ENCODE data around the gene EBF3. TPM values are rescaled to one million over a fixed set of nuclear protein-coding genes. Genes with fewer than 3 reads are reported as not detected.

EBF3 gene
- total RNA-seq, 1 donor from 2014 or later = 1.8 TPM

- no peak for DNase-seq (ENCODE audit: low spot score)
Observed at GRCh38 chr10:129945526-129945925, 18.5 kb downstream of the EBF3 start.

- DNase-seq (ENCODE audit: low spot score) = no peak
Observed at GRCh38 chr10:129945064-129945463, 19.0 kb downstream of the EBF3 start.

GRCh38 chr10:129944456-129944855 lies 19.6 kb downstream of the EBF3 start:
- no peak for DNase-seq (ENCODE audit: low spot score)

DNA sequence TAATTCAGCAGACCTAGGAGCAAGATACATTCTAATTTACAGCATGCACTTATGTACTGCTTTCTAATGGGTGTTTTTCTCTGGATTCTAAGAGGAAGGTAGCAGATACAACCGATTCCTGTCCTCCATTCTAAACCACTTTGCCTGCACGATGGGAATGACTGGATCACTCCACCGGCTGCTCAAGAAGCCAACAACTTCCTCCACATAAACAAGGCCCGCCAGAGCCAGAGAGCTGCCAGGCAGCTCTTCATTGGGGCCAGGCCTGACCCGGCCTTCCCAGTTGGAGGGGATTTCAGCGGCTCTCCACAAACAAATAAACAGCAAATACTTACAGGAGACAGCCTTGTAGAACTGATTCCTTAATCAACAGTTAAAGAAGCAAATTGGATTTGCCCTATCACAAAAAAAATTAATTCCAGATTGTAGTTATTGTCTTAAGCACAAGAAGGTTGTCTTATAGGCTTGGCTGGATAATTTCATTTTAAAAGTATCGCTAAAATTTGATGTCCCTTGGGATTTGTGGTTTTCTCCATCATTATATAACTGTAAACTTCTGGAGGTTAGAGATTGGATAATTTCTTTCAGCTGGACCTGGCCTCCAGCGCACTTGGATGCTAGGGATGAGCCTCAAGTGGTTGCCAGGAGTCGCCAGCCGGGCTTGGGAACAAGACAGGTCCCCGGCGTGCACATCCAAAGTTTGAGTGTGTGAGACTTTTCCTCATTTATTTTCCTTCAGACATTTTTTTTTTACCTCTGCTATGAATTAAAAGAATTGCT lies 20.9 kb downstream of the EBF3 start:
- DNase-seq (ENCODE audit: low spot score) = no peak

- DNase-seq (ENCODE audit: low spot score) = no peak
Observed at GRCh38 chr10:129942391-129942790, 21.7 kb downstream of the EBF3 start.

GRCh38 chr10:129942019-129942277 lies 22.1 kb downstream of the EBF3 start:
- DNase-seq (ENCODE audit: low spot score) = no peak

- no peak for DNase-seq (ENCODE audit: low spot score)
Observed at GRCh38 chr10:129941199-129942018, 22.7 kb downstream of the EBF3 start.

GRCh38 chr10:129940617-129941198 lies 23.4 kb downstream of the EBF3 start:
- no peak for DNase-seq (ENCODE audit: low spot score)

DNA sequence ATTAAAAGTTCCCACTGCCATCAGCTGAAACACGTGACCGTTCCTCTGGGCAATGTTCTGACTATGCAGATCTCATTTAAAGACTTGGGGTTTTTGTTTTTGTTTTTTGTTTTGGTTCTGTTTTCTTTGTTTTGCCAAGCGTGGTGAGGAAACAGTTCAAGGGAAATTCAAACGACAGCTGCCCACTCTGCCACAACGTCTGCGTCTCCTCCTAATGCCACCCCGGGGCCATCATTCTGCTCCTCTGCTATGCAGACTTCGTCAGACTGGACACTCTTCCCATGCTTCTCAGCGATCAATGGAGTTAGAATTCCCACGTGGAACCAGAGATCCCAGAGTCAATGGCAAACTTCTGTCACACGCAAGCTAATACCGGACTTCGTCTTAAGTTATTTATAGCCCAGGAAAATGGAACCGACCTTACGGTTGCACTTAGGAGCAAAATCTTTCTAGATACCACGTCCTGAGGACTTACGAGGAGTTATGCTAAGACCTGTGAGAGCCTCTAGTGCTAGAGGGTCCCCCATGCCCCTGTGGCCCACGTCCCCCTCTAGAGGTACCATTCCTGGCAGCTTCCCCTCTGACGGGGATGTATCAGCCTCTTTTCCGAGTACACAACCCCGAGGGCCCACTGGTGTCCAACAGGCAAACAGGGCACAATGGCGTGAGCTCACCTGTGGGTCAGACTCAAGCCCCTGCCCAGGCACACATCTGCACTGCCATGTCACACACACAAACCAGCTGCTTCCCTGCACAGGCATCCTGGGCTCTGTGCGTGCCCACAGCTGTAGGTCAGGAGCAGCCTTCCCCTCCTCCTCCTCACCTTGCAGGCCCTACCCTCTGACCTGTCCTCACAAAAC lies 24.4 kb downstream of the EBF3 start:
- no peak for DNase-seq (ENCODE audit: low spot score)

DNA sequence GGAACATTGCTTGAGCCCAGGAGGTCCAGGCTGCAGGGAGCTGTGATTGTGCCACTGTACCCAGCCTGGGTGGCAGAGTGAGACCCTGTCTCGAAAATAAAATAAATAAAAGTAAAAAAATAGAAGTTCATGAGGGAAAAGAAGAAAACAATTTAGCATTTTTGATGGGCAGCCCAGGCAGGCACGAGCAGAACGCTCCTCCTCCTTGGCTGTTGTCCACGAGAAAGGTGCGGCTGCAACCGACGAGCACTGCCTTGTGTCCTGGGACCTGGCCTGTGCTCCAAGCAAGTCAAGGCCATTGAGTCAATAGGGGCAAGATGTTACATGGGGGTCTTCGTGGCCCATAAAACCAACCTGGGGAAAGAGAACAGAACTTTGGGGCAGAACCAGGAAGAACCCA lies 25.6 kb downstream of the EBF3 start:
- DNase-seq (ENCODE audit: low spot score) = no peak

- no peak for DNase-seq (ENCODE audit: low spot score)
Observed at GRCh38 chr10:129937351-129937751, 26.7 kb downstream of the EBF3 start.

DNA sequence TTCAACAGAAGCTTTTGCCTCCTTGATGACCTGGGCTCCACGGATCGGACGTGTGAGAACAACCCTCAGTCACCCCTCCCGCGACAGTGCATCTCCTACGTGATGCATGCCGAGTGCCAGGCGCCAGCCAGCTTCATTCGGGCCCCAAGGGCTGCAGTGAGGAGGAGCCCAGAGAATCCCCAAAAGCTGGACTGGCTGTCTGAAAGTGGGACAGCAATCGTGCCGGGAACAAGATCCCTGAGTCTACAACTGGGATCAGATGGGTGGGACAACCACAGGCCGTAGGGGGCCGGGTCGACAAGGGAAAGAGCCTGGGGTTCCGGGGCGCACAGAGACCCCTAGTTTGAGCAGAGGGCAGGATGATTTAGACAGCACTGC lies 27.2 kb downstream of the EBF3 start:
- no peak for DNase-seq (ENCODE audit: low spot score)

DNA sequence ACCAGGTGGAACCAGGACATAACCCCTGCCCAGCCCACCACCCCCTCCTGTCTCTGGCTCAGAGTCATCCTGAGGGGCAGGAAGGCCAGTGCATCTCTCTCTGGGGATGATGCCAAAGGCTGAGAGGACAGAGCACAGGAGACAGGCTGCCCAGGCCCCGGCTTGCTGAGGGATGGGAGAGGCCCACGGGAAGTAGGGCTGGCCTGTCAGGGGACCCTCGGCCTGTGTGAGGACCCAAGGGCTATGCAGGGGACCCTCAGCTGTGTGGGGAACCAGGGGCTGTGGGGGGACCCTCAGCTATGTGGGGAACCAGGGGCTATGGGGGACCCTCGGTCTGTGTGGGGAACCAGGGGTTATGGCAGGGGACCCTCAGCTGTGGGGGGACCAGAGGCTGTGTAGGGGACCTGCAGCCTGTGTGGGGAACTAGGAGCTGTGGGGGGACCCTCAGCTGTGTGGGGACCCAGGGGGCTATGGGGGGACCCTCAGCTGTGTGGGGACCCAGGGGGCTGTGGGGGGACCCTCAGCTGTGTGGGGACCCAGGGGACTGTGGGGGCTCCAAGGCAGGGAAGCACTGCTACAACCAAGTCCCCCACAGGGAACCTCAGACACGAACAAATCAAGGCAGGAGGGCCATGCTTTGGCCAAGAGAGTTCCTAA lies 27.7 kb downstream of the EBF3 start:
- DNase-seq (ENCODE audit: low spot score) = no peak

DNA sequence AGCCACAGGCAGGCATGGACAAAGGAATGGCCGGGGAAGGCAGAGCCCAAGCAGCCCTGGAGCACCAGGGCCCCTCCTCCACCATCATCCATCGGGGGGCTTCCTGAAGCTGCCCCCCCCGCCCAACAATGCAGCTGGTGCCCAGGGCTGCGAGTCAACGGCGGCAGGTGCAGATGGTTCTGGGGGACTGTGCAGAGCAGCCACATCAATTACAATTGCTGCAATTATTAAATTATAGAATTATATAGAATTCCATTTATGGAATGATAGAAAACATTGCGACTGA lies 28.3 kb downstream of the EBF3 start:
- DNase-seq (ENCODE audit: low spot score) = no peak

- no peak for DNase-seq (ENCODE audit: low spot score)
Observed at GRCh38 chr10:129935102-129935866, 28.8 kb downstream of the EBF3 start.

- no peak for DNase-seq (ENCODE audit: low spot score)
Observed at GRCh38 chr10:129934196-129934925, 29.7 kb downstream of the EBF3 start.

GRCh38 chr10:129933456-129934092 lies 30.5 kb downstream of the EBF3 start:
- DNase-seq (ENCODE audit: low spot score) = no peak

DNA sequence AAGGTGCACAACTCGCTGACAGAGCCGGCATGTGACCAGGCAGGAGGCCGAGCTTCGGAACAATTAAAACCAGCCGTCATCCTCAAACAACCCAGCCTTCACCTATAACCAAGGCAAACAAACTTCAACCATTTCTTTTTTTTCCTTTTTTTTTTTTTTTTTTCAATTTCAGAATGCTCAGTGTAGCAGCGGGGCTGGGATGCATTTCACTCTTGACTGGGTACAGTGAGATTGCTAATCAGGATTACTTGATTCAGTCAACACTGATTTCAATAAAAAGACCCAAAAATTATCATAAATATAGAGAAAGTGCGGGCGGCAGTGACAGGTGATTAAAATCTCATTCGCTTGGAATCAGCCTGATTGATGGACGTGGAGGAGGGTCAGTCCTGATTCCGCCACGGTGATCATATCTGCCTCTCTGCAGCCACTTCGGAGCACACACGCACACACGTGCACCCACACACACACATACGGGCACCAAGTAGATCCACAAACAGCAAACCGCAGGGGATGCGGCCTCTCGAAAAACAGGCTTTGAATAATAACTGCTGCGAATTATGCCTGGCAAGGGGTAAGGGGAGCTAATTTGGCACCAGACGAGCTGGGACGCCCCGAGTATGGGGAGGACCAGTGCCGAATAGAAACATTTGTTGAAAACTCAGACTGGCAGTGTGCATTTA lies 31.2 kb downstream of the EBF3 start:
- DNase-seq (ENCODE audit: low spot score) = no peak

- DNase-seq (ENCODE audit: low spot score) = no peak
Observed at GRCh38 chr10:129932182-129932581, 31.9 kb downstream of the EBF3 start.

All from mucosa of gallbladder (tissue), 1 donor.